Peyer's patch (tissue), 4 donors: ENCODE results near the gene ELL.

ENCODE experiments used
- CTCF ChIP-seq, 6 experiments: fragments of 450-650 bp in 4 of 6; fragments of 200-600 bp in 2 of 6; sonication (generic) in 1 of 6; IDR thresholded peaks; one replicate each; pipeline ENCODE4 v1.5.1; 2017 to 2019; ENCODE audit warnings: antibody characterized with exemption in 6 of 6, mild to moderate bottlenecking in 3 of 6, moderate library complexity in 1 of 6
- POLR2A ChIP-seq, 2 donors: fragments of 450-650 bp; IDR thresholded peaks; one replicate each; pipeline ENCODE4 v1.5.1; 2017; ENCODE audit warnings: antibody characterized with exemption in 2 of 2, mild to moderate bottlenecking in 2 of 2, moderate library complexity in 2 of 2

- TF ChIP-seq CTCF (IDR thresholded peaks at IDR 0.05) (no peak), POLR2A (IDR thresholded peaks at IDR 0.05) (no peak)
Observed at GRCh38 chr19:18566953-18567352, 45.1 kb upstream of the ELL start.
